HEK293 (cell line): ENCODE data around the gene PIGN.

Experiments
- CTCF ChIA-PET: fragments of 350-600 bp; formaldehyde crosslinking; extraction: SDS; loops from one replicate; lab custom pipeline; 2021; ENCODE audit warnings: antibody characterized with exemption; lab: Yijun Ruan, JAX
- POLR2A ChIA-PET: fragments of 300-600 bp; formaldehyde crosslinking; extraction: SDS; loops from one replicate; lab custom pipeline; 2020; ENCODE audit warnings: antibody characterized with exemption, inconsistent platforms; lab: Yijun Ruan, JAX
- H3K27ac ChIP-seq: fragments of 200-500 bp; sonication (Bioruptor generic); 2 replicates; pipeline ENCODE4 v1.5.1; 2014; ENCODE audit warnings: low read depth, low read length, control low read depth, inconsistent platforms; ENCODE audit errors: extremely low read depth
- H3K36me3 ChIP-seq, 2 experiments: fragments of 200-500 bp in 1 of 2; sonication (Bioruptor generic) in 1 of 2; 1 replicate in 1 of 2; 2 replicates in 1 of 2; pipeline ENCODE4 v1.5.1; 2014 to 2017; ENCODE audit warnings: inconsistent platforms in 2 of 2, low read length in 2 of 2; ENCODE audit not compliant: control insufficient read depth in 2 of 2, insufficient read depth in 1 of 2
- H3K4me1 ChIP-seq: fragments of 200-500 bp; sonication (Bioruptor generic); 2 replicates; pipeline ENCODE4 v1.5.1; 2014; ENCODE audit warnings: mild to moderate bottlenecking, low read length, inconsistent platforms; ENCODE audit not compliant: control insufficient read depth, insufficient read depth
- H3K4me3 ChIP-seq: 2 replicates; pipeline ENCODE4 v1.5.1; 2011; ENCODE audit warnings: low read depth, mild to moderate bottlenecking, control low read depth, low read length, moderate library complexity
- H3K9me3 ChIP-seq: fragments of 200-500 bp; sonication (Bioruptor generic); 2 replicates; pipeline ENCODE4 v1.5.1; 2014; ENCODE audit warnings: low read depth, low read length, inconsistent platforms; ENCODE audit not compliant: control insufficient read depth, insufficient read depth
- GFI1B ChIP-seq: fragments of 450-650 bp; formaldehyde crosslinking; IDR thresholded peaks from 2 replicates; pipeline ENCODE4 v1.5.1; 2016; ENCODE audit warnings: missing biosample characterization, missing genetic modification characterization
- KLF10 ChIP-seq: fragments of 450-650 bp; IDR thresholded peaks from 2 replicates; pipeline ENCODE4 v1.5.1; 2018; ENCODE audit warnings: missing biosample characterization, mild to moderate bottlenecking, missing genetic modification characterization
- KLF7 ChIP-seq: fragments of 450-650 bp; formaldehyde crosslinking; IDR thresholded peaks from 2 replicates; pipeline ENCODE4 v1.5.1; 2016; ENCODE audit warnings: missing biosample characterization, missing genetic modification characterization, borderline replicate concordance
- KLF8 ChIP-seq: fragments of 450-650 bp; formaldehyde crosslinking; IDR thresholded peaks from 2 replicates; pipeline ENCODE4 v1.5.1; 2016; ENCODE audit warnings: missing biosample characterization, missing genetic modification characterization
- PRDM2 ChIP-seq: fragments of 450-650 bp; formaldehyde crosslinking; IDR thresholded peaks from 2 replicates; pipeline ENCODE4 v1.5.1; 2016; ENCODE audit warnings: missing biosample characterization, missing genetic modification characterization, borderline replicate concordance
- REPIN1 ChIP-seq: fragments of 450-650 bp; formaldehyde crosslinking; IDR thresholded peaks from 2 replicates; pipeline ENCODE4 v1.5.1; 2017; ENCODE audit warnings: missing biosample characterization, missing genetic modification characterization, low read depth
- ZBTB48 ChIP-seq: fragments of 450-650 bp; formaldehyde crosslinking; IDR thresholded peaks from 2 replicates; pipeline ENCODE4 v1.5.1; 2016; ENCODE audit warnings: missing biosample characterization, missing genetic modification characterization
- ZBTB49 ChIP-seq: fragments of 450-650 bp; formaldehyde crosslinking; IDR thresholded peaks from 2 replicates; pipeline ENCODE4 v1.5.1; 2016; ENCODE audit warnings: missing biosample characterization, missing genetic modification characterization, low read depth
- ZNF10 ChIP-seq: fragments of 450-650 bp; formaldehyde crosslinking; IDR thresholded peaks from 2 replicates; pipeline ENCODE4 v1.5.1; 2017; ENCODE audit warnings: missing biosample characterization, missing genetic modification characterization
- ZNF112 ChIP-seq: fragments of 450-650 bp; formaldehyde crosslinking; IDR thresholded peaks from 2 replicates; pipeline ENCODE4 v1.5.0; 2017; ENCODE audit warnings: missing biosample characterization, missing genetic modification characterization
- ZNF138 ChIP-seq: fragments of 450-650 bp; formaldehyde crosslinking; IDR thresholded peaks from 2 replicates; pipeline ENCODE4 v1.5.1; 2016; ENCODE audit warnings: missing biosample characterization, missing genetic modification characterization, borderline replicate concordance
- ZNF23 ChIP-seq: fragments of 450-650 bp; formaldehyde crosslinking; IDR thresholded peaks from 2 replicates; pipeline ENCODE4 v1.5.1; 2016; ENCODE audit warnings: missing biosample characterization, missing genetic modification characterization, borderline replicate concordance
- ZNF391 ChIP-seq: fragments of 450-650 bp; formaldehyde crosslinking; IDR thresholded peaks from 2 replicates; pipeline ENCODE4 v1.5.1; 2016; ENCODE audit warnings: low read depth, missing biosample characterization, missing genetic modification characterization, borderline replicate concordance
- ZNF514 ChIP-seq: fragments of 450-650 bp; formaldehyde crosslinking; IDR thresholded peaks from 2 replicates; pipeline ENCODE4 v1.5.1; 2016; ENCODE audit warnings: missing biosample characterization, missing genetic modification characterization
- ZNF580 ChIP-seq: fragments of 450-650 bp; formaldehyde crosslinking; IDR thresholded peaks from 2 replicates; pipeline ENCODE4 v1.5.1; 2016; ENCODE audit warnings: missing biosample characterization, missing genetic modification characterization
- ZNF585B ChIP-seq: fragments of 450-650 bp; formaldehyde crosslinking; IDR thresholded peaks from 2 replicates; pipeline ENCODE4 v1.5.1; 2016; ENCODE audit warnings: missing biosample characterization, missing genetic modification characterization
- ZNF645 ChIP-seq: fragments of 450-650 bp; formaldehyde crosslinking; IDR thresholded peaks from 2 replicates; pipeline ENCODE4; 2016; ENCODE audit warnings: missing biosample characterization, missing genetic modification characterization
- ZNF704 ChIP-seq: fragments of 450-650 bp; formaldehyde crosslinking; IDR thresholded peaks from 2 replicates; pipeline ENCODE4 v1.5.1; 2016; ENCODE audit warnings: missing biosample characterization, missing genetic modification characterization
- ZNF707 ChIP-seq: fragments of 450-650 bp; formaldehyde crosslinking; IDR thresholded peaks from 2 replicates; pipeline ENCODE4 v1.5.1; 2016; ENCODE audit warnings: missing biosample characterization, missing genetic modification characterization
- ZSCAN30 ChIP-seq: fragments of 450-650 bp; IDR thresholded peaks from 2 replicates; pipeline ENCODE4 v1.5.1; 2018; ENCODE audit warnings: missing biosample characterization, mild to moderate bottlenecking, missing genetic modification characterization, moderate library complexity
- ZSCAN5A ChIP-seq: fragments of 450-650 bp; formaldehyde crosslinking; IDR thresholded peaks from 2 replicates; pipeline ENCODE4 v1.5.1; 2016; ENCODE audit warnings: missing biosample characterization, missing genetic modification characterization

The PIGN gene

GRCh38 chr18:62151068-62151771, 35.6 kb downstream of the PIGN start (continued):
- no peak for TF ChIP-seq ZBTB49 (tag by site-specific recombination)
- TF ChIP-seq KLF7 (tag by site-specific recombination) = no peak
- no peak for TF ChIP-seq ZSCAN30 (tag by site-specific recombination)
- no peak for TF ChIP-seq ZNF580
- no peak for TF ChIP-seq ZNF514 (tag by site-specific recombination)
- TF ChIP-seq ZNF707 (tag by site-specific recombination) = no peak
- TF ChIP-seq ZSCAN5A (tag by site-specific recombination) = no peak
- no peak for TF ChIP-seq ZNF112 (tag by site-specific recombination)
- no peak for TF ChIP-seq ZBTB48 (tag by site-specific recombination)

GRCh38 chr18:62144338-62144737, 42.5 kb downstream of the PIGN start:
- TF ChIP-seq ZNF704 (tag by site-specific recombination) (no peak), GFI1B (tag by site-specific recombination) (no peak), ZNF585B (tag by site-specific recombination) (no peak), REPIN1 (tag by site-specific recombination) (no peak), ZNF23 (tag by site-specific recombination) (no peak), KLF8 (tag by site-specific recombination) (no peak), ZNF138 (no peak), ZNF10 (tag by site-specific recombination) (no peak)
- Histone ChIP-seq H3K9me3 (no peaks in the 10 kb centered on the region), H3K4me1 (no peaks in the 10 kb centered on the region), H3K4me3 (no peak overlapping the region), H3K27ac (no peak overlapping the region), H3K36me3 (peaks cover 0 to 10% of the 10 kb centered on the region in 2 experiments; a peak in 2 of 3 replicates)
- ChIA-PET POLR2A (interaction anchor here (0.6 kb wide), 1 partner anchor 332 kb away, joined by 3 read pairs; no protein-coding TSS in a partner anchor), CTCF (interaction anchor here (0.6 to 2.1 kb wide), 4 partner anchors 13 to 202 kb away, joined by 3 to 17 read pairs (median 4); no protein-coding TSS in a partner anchor)

- H3K4me3 ChIP-seq = no peak overlapping the region
- H3K36me3 ChIP-seq = peaks cover 4 to 19% of the 10 kb centered on the region in 2 experiments
- CTCF ChIA-PET = interaction anchor here (0.7 to 2.9 kb wide), 4 partner anchors 9 to 290 kb away, joined by 3 to 15 read pairs (median 4); no protein-coding TSS in a partner anchor
- no peak overlapping the region for H3K27ac ChIP-seq
- H3K9me3 ChIP-seq = no peaks in the 10 kb centered on the region
- POLR2A ChIA-PET = no interaction called here
- H3K4me1 ChIP-seq = no peaks in the 10 kb centered on the region
- TF ChIP-seq KLF10 (tag by site-specific recombination) (no peak), ZNF645 (no peak), PRDM2 (tag by site-specific recombination) (no peak), ZNF391 (tag by site-specific recombination) (no peak)
These were observed 46.6 kb downstream of the PIGN start for GRCh38 chr18:62140259-62140658.
